ENCODE measurements around the gene FSCN2.
A peak's percentile ranks its signal among the peaks of the same experiment; 100 is the strongest.

The FSCN2 gene

DNA sequence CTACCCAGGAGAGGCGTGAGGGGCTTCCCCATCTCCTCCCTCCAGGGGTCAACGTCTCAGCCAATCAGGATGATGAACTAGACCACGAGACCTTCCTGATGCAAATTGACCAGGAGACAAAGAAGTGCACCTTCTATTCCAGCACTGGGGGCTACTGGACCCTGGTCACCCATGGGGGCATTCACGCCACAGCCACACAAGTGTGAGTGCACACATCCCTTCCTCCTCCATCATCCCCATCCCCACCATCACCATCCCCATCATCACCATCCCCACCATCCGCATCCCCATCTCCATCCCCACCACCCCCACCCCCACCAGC is 6.8 kb downstream of the FSCN2 start:
- TF ChIP-seq CTCF (IDR thresholded peaks at IDR 0.05; ENCODE audit: control insufficient read depth, insufficient read depth, low read depth, low read length, missing control alignments): no peak
- H3K4me3 ChIP-seq (ENCODE audit: control insufficient read depth, low read depth, low read length): no peak overlapping the region
- DNase-seq (ENCODE audit: low read depth): no peak

- H3K4me3 ChIP-seq (ENCODE audit: control insufficient read depth, low read depth, low read length): no peak overlapping the region
- TF ChIP-seq CTCF (IDR thresholded peaks at IDR 0.05; ENCODE audit: control insufficient read depth, insufficient read depth, low read depth, low read length, missing control alignments): no peak
- DNase-seq (ENCODE audit: low read depth): no peak
Observed at GRCh38 chr17:81535480-81536298, 7.5 kb downstream of the FSCN2 start.

GRCh38 chr17:81536299-81537290 is 8.4 kb downstream of the FSCN2 start:
- H3K4me3 ChIP-seq (ENCODE audit: control insufficient read depth, low read depth, low read length): no peak overlapping the region
- no peak for TF ChIP-seq CTCF (IDR thresholded peaks at IDR 0.05; ENCODE audit: control insufficient read depth, insufficient read depth, low read depth, low read length, missing control alignments)
- no peak for DNase-seq (ENCODE audit: low read depth)

DNA sequence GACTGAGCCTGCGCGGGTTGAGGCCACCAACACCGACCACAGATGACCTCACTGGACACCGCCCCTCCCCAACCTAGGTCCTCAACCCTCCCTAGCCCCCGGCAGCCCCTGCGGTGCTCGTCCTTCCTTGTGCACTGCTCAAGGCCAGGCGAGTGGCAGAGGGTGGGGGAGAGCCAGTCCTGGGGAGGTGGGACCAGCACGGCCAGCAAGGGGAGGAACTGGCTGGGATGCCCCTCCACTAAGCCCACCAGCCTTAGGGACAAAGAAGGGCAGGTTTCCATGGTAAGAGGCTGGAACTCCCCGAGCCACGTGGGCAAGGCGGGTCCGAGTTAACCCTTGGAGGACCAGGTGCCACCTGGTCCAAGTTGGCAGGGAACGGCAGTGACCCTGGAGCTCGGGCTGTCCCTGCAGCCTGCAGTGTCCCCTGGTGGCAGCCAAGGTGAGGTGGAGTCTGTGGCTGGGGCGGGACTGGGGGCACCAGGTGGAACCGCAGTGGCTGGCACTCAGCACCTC is 9.2 kb downstream of the FSCN2 start:
- no peak for DNase-seq (ENCODE audit: low read depth)
- H3K4me3 ChIP-seq (ENCODE audit: control insufficient read depth, low read depth, low read length): no peak overlapping the region
- TF ChIP-seq CTCF (IDR thresholded peaks at IDR 0.05; ENCODE audit: control insufficient read depth, insufficient read depth, low read depth, low read length, missing control alignments): peak; percentile 59

DNA sequence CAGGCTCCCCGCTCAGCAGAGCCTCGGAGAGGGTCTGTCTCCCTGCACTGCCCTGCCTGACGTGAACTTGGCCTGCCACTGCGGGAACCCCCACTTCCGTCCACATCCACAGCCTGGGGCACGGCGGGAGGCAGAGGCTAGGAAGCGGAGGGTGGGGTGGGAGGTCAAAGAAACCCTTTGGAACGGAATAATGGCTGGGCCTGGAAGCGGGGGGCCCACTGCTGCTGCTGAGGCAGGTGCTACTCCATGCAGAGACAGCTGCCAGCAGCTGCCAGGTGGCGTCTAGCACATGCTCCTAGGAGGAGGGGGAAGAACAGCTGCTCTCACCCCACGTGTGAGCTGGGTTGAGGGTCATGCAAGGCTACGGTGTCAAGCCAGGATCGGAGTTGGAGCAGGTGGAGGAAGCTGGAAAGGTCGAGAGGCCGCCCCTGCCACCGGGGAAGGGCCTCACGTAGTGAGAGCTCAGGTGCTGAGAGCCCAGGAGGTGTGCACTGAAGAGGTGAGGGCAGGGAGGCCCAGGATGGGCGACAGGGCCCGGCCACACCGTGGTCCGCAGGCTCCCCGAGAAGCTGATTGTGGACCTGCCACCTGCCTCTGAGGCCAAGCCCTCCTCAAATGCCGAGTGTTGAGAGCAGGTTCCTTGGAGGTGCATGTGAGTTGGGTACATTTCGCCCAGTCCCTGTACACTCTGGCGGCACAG is 9.8 kb downstream of the FSCN2 start:
- no peak for DNase-seq (ENCODE audit: low read depth)
- H3K4me3 ChIP-seq (ENCODE audit: control insufficient read depth, low read depth, low read length): no peak overlapping the region
- no peak for TF ChIP-seq CTCF (IDR thresholded peaks at IDR 0.05; ENCODE audit: control insufficient read depth, insufficient read depth, low read depth, low read length, missing control alignments)

Data from AG09309 (cell line).